ENCODE measurements around the gene EN1.

- TF ChIP-seq POLR2A (IDR thresholded peaks at IDR 0.05; ENCODE audit: low read depth, low read length) (no peak), CTCF (IDR thresholded peaks at IDR 0.05; ENCODE audit: extremely low read depth in 1 of 2, insufficient read depth in 1 of 2, low read depth in 1 of 2, low read length in 2 of 2) (no peak), POLR2AphosphoS5 (IDR thresholded peaks at IDR 0.05; ENCODE audit: insufficient read depth, low read depth, low read length) (no peak), MAX (IDR thresholded peaks at IDR 0.05; ENCODE audit: insufficient read depth, insufficient read length) (no peak)
These were observed 16.8 kb upstream of the EN1 start for GRCh38 chr2:118864207-118864606.

All from endothelial cell of umbilical vein (primary cell).